HG02852 (cell line): ENCODE measurements around the gene ZNF319.

ENCODE experiments used
- ATAC-seq: cut with Tn5 transposase; IDR thresholded peaks from one replicate; pipeline ENCODE4 v1.9.1; 2021; ENCODE audit warnings: mild to moderate bottlenecking, moderate library complexity; ENCODE audit not compliant: unreplicated experiment

Gene ZNF319

GRCh38 chr16:57998992-57999365 lies 1.5 kb downstream of the ZNF319 start:
- no peak for ATAC-seq

DNA sequence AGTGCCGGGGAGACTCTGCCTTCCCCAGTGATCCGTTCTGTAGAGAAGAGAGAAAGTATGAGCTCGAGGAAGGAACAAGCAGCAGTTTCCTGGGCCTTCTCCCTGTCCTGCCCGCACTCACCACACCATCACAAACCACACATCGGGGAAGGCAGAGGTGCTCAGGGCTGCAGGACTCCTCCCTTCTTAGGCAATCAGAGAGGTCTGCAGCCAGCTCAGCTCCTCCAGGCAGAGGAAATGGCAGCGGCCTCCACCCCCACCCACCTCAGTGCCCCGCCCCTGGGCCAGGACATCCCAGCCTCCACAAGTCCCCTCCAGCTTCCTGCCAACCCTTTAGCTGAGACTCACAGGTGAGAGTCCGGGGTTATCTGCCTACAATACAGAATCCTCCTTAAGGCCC lies 2.0 kb downstream of the ZNF319 start:
- no peak for ATAC-seq

GRCh38 chr16:57997528-57998265 lies 2.8 kb downstream of the ZNF319 start:
- no peak for ATAC-seq

DNA sequence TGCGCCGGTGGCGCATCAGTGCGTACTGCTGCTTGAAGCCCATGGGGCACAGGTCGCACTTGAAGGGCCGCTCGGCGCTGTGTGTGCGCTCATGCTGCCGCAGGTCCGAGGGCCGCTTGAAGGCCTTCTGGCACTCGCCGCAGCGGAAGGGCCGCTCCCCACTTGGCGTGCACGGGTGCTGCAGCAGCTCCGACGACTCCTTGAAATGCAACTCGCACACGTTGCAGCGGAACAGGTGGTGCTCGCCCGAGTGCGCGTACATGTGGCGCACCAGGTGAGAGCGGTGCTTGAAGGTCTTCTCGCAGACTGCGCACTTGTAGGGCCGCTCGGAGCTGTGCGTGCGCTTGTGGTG lies 3.3 kb downstream of the ZNF319 start:
- ATAC-seq = no peak

DNA sequence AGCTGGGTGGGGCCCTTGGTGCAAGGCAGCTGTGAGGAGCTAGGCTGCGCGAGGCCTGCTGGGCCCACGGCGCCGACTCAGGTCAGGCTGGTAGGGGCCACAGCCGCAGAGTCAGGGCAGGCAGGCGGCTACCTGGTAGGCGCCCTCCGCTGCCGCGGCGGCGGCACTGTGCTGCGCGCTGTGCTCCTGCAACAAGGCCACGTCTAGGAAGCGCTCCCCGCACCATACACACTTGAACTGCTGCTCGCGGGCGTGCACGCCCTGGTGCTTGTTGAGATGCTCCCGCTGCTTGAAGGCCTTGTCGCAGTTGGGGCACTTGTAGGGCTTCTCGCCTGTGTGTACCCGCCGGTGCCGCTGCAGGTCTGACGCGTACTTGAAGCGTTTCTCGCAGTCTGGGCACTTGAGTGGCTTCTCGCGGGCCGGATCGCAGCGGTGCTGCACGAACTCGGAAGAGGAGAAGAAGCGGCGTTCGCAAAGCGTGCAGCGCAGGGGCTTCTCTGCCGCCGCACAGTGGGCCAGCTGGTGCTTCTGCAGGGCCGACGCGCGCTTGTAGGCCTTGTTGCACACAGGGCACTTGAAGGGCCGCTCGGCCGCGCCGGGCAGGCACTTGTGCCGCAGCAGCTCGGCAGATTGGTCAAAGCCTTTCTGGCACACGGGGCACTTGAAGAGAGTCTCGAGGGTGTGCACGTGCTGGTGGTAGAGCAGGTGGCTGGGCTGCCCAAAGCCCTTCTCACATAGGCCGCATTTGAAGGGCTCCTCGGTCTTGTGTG lies 3.9 kb downstream of the ZNF319 start:
- ATAC-seq = no peak

GRCh38 chr16:57995721-57996405 lies 4.6 kb downstream of the ZNF319 start:
- no peak for ATAC-seq

DNA sequence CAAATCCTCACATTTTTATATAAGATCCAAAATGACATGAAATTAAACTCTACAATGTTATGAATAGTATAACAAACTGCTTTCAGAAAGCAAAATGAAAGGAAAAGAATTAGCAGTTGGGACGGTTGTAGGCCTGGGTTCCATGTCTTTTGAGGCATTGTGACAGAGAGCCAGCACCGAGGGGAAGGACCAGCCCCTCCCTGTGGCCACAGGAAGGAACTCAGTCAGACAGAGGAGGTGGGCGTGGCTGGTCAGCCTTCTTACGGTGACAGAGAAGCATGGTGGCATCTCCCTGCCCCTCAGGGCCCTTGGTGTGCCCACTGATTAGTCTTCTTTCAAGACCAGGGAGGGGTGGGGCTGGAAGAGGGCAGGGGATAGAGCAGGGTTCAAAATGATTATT lies 5.7 kb downstream of the ZNF319 start:
- peak; percentile 54 for ATAC-seq

GRCh38 chr16:57994361-57994760 lies 6.1 kb downstream of the ZNF319 start:
- ATAC-seq = no peak

- no peak for ATAC-seq
These were observed 6.6 kb downstream of the ZNF319 start for GRCh38 chr16:57993897-57994296.

- no peak for ATAC-seq
These were observed 7.0 kb downstream of the ZNF319 start for GRCh38 chr16:57993438-57993837.

DNA sequence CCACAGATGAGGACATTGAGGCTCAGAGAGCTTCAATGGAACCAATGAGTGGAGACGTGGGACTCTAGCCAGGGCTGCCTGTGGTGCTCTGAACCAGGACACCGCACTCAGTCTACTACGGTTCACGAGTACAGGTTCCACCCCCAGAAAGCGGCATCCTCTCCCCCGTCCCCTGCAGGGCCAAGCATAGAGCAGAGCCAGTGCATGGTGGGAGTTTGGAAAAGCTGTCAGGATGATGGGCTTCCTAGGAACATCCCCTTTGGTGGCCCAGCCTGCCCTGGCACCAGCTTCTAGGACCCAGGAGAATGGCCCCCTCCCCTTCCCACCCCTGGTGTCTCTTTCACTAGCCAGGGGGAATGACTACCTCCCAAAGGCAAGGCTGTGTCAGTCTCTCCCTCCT lies 8.4 kb downstream of the ZNF319 start:
- ATAC-seq = no peak

DNA sequence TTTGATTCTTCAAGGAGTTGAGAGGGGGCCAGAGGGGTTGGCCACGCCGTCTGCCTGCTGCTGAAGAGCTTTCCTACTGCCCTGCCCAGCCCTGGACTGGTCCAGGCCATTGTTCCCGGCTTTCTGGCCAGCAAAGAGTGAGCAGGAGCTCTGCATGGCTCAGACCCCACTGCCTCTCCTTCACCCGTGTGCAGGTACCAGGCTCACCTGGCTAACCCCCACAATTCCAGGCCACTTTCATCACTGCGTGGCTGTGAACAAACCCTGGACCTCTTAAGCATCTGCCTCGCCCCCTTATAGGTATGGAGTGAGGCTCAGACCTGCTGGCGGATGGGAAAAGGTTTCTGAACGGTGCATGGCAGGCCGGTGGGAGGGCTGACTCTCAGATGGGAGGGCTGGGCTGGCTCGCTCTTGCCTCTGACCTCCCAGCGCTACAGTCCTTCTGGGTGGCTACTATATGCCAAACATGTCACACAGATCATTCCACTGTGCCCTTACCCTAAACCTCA lies 8.9 kb downstream of the ZNF319 start:
- no peak for ATAC-seq

DNA sequence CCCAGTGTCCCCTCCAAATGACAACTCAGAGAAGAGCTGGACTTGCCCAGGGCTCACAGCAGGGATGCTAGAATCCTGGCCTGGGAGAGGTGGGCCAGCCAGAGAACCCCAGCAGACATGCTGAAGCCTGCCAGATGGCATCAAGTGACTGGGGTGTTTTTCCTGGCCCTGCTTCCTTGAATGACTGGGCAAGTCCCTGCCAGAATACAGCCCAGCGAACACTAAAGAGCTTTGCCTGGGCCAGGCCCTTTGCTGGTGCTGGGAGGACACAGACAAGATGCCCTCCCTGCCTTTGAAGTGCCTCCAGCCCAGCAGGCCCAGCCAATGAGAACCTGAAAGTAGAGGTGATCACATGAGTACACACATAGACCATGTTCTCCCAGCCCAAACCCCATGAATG lies 11.5 kb downstream of the ZNF319 start:
- ATAC-seq = no peak

DNA sequence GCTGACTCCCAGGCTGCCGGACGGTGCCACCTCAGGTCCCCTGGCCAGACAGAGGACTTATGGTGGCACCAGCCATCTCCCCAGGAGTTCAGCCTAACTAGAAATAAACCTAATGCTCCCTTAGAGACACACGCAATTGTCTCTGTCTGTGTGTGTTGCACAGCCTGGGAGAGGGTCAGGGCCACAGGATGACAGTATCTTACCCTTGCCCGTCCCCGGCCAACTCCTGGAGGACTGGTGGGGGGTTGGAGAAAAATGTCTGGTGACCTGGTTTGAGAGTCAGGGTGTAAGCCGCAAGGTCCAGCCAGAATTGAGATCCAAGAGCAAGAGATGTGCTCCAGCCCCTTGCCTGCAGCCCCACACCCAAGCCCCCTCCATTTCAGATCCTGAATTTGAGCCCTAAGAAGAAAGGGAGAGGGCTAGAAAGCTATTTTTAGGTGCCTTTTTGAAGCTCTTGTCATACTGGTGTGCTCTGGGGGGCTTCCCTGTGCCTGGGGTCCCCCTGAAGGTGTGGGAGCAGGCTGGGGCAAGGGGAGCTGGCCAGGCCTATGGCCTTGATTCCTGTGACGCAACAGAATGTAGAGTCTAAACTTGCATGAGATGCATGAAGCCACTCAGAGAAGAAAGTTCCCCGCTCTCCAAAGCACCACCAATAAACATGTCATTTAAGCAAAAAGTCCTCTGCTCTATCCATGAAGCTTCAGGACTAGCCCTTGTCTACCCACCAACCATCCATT lies 12.9 kb downstream of the ZNF319 start:
- ATAC-seq = no peak

- ATAC-seq = no peak
These were observed 14.3 kb downstream of the ZNF319 start for GRCh38 chr16:57986196-57986595.

- ATAC-seq = peak; percentile 13
These were observed 15.0 kb downstream of the ZNF319 start for GRCh38 chr16:57985204-57986181.

DNA sequence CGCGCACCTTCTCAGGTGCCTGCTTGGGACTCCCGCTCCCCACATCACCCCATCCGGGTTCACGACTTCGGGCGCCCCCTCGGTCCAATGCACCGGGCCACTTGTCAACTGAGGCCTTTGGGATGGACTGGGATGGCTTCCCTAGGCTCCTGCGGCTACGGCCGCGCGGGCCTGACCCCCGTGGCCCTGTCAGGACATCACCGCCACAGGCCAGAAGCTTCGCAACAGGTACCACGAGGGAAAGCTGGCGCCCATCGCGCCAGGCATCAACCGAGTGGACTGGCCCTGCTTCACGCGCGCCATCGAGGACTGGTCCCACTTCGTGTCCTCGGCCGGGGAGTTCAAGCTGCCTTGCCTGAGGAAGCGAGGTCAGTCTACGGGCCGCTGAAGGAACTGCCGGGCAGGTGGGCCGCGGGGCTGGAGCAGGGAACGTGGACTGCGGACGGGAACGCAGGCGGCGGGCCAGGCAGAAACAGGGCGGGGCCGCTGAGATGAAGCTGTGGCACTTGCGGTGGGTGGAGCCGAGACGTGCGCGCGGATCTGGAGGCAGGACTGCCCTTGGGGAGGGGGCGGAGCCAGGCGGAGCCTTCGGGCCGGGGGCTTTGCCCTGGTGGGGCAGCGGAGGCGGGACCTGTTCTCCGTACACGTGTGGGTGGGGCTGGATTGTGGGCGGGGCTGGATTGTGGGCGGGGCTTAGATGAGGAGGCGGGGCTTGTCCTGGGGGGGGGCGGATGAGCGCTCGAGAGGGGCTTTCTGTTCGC lies 15.8 kb downstream of the ZNF319 start:
- peak; percentile 76 for ATAC-seq

DNA sequence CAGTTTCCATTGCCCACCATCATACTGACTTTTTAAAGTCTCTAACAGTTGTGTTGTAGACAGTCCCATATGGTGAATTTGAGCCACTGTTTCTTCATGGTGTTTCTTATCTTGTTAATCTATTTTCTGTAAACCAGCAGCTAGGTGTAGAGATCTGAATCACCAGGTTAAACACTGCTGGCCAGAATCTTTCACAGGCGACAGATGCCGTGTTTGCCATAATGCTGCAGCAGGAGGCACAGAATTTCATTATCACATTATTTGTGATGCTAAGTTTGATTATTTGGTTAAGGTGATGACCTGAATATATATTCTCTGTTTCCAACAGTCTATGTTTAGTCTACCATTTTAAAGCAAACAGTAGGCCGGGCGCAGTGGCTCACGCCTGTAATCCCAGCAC lies 18.1 kb downstream of the ZNF319 start:
- no peak for ATAC-seq

DNA sequence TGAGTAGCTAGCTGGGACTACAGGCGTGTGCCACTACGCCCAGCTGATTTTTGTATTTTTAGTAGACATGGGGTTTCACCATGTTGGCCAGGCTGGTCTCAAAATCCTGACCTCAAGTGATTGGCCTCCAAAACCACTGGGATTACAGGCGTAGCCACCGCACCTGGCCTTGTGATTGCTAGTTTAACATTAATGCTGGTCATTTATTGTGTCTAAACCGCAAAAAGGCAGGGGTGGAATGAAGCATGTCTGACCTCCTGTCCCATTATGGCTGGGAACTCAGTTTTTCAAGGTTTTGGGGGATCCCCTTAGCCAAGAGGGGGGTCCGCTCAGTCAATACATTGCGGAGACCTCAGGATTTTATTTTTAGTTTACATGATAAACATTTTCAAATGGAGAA lies 18.8 kb downstream of the ZNF319 start:
- ATAC-seq = no peak
